COLO668 (cell line): ENCODE results near the gene SNAPC1.
"Not testable (repeated sequence)": the region's sequence is repeated elsewhere in the genome, so short reads cannot be mapped to it uniquely, and the experiment has no call there.

Experiments used
- DNase-seq: peaks from one replicate; lab custom pipeline; 2025; ENCODE audit not compliant: unreplicated experiment; lab: John Stamatoyannopoulos, UW

The SNAPC1 gene

GRCh38 chr14:61749867-61750266 is 12.4 kb upstream of the SNAPC1 start:
- peak; percentile 75 for DNase-seq

- peak; percentile 95 for DNase-seq
These were observed 11.3 kb upstream of the SNAPC1 start for GRCh38 chr14:61750708-61751474.

GRCh38 chr14:61751475-61751989 is 10.7 kb upstream of the SNAPC1 start:
- DNase-seq = no peak

- DNase-seq = no peak
These were observed 9.6 kb upstream of the SNAPC1 start for GRCh38 chr14:61752626-61753025.

GRCh38 chr14:61753631-61754030 is 8.6 kb upstream of the SNAPC1 start:
- DNase-seq = no peak

GRCh38 chr14:61754627-61755381 is 7.4 kb upstream of the SNAPC1 start:
- DNase-seq = no peak

GRCh38 chr14:61755382-61755742 is 6.9 kb upstream of the SNAPC1 start:
- DNase-seq = not testable (repeated sequence)

- no peak for DNase-seq
These were observed 6.1 kb upstream of the SNAPC1 start for GRCh38 chr14:61756135-61756534.

GRCh38 chr14:61759878-61760277 is 2.3 kb upstream of the SNAPC1 start:
- DNase-seq = no peak

GRCh38 chr14:61761557-61761956 is 663 bp upstream of the SNAPC1 start:
- no peak for DNase-seq

- no peak for DNase-seq
These were observed 2.3 kb downstream of the SNAPC1 start for GRCh38 chr14:61764342-61765122.

GRCh38 chr14:61765225-61765943 is 3.2 kb downstream of the SNAPC1 start:
- DNase-seq = no peak

- DNase-seq = no peak
These were observed 3.9 kb downstream of the SNAPC1 start for GRCh38 chr14:61766151-61766550.

- no peak for DNase-seq
These were observed 6.0 kb downstream of the SNAPC1 start for GRCh38 chr14:61768240-61768639.

GRCh38 chr14:61769893-61770292 is 7.7 kb downstream of the SNAPC1 start:
- DNase-seq = no peak

- no peak for DNase-seq
These were observed 12.6 kb downstream of the SNAPC1 start for GRCh38 chr14:61774861-61775260.

- DNase-seq = no peak
These were observed 17.9 kb downstream of the SNAPC1 start for GRCh38 chr14:61780125-61780524.

GRCh38 chr14:61797309-61797708 is 35.1 kb downstream of the SNAPC1 start:
- DNase-seq = no peak

GRCh38 chr14:61802010-61802568 is 39.9 kb downstream of the SNAPC1 start:
- DNase-seq = no peak

- DNase-seq = no peak
These were observed 41.5 kb downstream of the SNAPC1 start for GRCh38 chr14:61803755-61804154.

GRCh38 chr14:61805451-61805850 is 43.2 kb downstream of the SNAPC1 start:
- DNase-seq = no peak
